LHCN-M2 (cell line): ENCODE data around the gene KIF12. TPM values are rescaled to one million over a fixed set of nuclear protein-coding genes. Genes with fewer than 3 reads are reported as not detected.

Experiments used
- DNase-seq: peaks from one replicate; pipeline ENCODE4 v3.0.0-alpha.2; 2012; ENCODE audit warnings: low read depth
- total RNA-seq: library from RNA; depleted of rRNA; stranded (reverse); fragments of >200 nt; gene quantifications from 2 replicates; pipeline ENCODE4 v1.2.3, GENCODE V29; 2014

Gene KIF12
- total RNA-seq, 1 experiment from 2014 or later: not detected

DNA sequence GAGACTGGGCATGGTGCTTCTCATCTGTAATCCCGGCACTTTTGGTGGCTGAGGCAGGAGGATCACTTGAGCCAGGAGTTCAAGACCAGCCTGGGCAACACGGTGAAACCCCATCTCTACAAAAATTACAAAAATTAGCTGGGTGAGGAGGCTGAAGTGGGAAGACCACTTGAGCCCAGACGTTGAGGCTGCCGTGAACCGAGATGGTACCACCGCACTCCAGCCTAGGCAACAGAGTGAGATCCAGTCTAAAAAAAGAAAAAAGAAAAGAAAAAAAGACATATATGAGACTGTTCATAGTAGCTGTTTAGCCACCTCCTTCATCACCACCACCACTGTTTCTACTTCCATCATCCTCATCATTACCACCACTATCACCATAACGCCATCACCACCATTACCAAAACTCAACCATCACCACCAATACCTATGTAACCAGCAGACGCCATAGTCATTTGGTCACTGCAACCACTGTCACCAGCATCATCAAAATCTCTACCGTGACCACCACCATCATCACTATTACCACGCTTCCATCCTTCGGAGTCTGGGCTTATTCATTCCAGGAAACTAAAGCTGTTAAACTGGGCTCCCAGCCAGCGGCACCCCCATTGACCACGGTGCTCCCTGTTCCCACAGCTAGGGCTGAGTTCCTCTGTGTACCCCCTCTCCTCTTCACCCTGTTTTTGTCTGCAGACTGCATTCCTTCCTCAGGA is 8.4 kb upstream of the KIF12 start:
- DNase-seq: no peak

DNA sequence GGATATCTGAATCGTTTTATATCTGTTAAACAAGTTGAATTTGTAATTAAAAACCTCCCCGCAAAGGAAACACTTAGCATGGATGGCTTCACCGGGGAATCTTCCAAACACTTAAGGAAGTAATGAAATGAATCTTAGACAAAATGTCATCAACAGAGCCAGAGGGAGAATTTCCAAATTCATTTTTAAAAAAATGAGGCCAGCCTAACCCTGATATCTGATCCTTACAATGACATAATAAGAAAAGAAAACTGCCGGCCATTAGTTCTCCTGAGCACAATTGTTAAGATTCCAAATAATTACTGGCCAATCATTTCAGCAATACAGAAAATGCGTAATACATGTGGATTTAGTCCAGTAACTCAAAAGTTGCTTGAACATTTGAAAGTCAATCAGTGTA is 6.1 kb upstream of the KIF12 start:
- no peak for DNase-seq

DNA sequence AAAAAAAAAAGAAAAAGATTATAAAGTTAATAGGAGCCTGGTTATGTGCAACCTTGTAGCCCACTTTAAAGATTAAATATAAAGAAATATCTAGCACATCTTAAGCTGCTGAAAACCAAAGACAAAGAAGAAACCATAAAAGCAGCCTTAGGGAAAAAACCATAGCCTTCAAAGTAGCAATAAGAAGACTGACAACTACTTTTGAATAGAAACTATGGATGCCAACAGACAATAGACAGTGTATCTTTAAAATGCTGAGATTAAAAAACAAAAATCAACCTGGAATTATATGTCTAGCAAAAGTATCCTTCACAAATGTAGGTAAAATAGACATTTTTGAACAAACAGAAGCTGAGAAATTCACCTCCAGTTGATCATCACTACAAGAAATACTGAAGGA is 3.4 kb upstream of the KIF12 start:
- DNase-seq: no peak

DNA sequence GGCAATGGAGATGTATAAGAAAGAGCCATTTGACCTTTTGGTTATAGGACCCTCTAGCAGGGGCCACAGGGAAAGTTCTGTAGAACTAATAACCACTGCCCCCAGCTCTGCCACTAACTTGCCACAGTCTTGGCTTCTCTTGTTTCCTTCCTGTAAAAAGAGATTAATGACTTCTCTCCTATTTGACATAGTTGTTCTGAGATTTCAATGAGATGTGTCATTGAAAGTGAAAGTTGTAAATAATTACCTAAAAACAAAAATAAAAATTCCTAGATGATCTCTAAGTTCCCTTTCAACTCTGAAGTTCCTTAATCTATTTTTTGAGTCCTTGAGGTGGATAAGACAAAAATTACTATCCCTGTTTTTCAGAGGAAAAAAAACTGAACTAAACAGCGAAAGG is 1.4 kb upstream of the KIF12 start:
- DNase-seq: no peak

DNA sequence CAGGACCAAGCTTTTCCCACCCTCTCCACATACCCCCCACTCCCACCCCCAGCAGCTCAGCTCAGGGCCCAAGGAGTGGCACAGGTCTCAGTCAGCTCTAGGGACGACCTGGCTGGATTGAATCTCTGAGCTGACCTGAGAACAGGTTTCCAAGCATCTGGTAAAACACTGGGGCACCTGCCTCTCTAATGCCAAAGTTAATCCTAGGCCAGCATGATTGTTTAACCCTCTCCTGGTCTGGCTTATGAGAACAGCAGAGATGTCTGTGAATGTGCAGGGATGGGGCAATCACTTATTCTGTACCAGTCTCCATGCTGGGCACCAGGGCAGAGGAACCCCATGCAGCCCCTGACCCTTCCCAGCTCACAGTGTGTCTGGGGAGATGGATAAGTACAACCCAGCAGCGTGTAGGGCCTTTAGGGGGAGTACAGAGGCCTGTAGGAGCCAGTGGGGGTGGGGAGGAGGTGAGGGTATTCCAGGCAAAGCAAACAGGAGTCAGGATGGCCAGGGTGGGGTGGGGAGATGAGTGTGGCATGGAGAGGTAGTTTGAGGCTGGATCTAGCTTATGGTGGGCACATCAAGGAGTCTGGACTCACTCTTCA is 678 bp upstream of the KIF12 start:
- no peak for DNase-seq

DNA sequence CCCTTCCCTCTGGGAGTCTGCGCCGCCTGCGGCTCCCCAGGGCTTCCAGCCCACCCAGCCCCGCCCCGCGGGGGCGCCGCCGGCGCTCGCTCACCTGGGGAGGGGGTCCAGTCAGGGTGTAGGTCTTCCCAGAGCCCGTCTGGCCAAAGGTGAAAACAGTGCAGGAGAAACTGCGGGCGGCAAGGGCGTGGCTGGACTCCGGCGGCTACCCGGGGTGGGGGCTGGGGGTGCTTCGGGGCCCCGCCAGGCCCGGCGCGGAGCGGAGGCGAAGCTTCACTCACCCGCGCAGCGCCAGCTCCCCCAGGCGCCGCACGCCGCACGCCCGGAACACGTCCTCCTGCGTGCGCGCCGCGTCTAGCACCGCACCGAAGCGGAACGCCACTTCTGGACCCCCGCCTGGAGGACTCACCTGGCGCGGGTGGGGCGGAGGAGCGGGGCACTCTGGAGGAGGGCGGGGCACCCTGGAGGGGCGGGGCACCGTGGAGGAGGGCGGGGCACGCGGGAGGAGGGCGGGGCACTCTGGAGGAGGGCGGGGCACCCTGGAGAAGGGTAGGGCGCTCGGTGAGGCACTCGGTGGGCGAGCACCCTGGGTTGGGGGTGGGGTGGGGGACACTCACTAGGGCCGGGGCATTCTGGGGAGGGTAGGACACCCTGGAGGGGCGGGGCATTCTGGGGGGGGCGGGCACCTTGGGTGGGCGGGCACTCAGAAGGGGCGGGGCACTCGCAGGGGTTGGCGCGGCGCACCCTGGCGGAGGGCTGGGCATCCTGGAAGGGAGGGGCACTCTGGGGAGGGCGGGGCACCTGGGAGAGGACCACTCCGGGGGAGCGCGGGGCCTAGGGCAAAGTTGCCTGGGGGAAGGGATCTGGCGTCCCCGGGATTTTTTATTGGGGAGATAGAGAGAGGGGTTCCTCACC is 814 bp downstream of the KIF12 start:
- DNase-seq: no peak

DNA sequence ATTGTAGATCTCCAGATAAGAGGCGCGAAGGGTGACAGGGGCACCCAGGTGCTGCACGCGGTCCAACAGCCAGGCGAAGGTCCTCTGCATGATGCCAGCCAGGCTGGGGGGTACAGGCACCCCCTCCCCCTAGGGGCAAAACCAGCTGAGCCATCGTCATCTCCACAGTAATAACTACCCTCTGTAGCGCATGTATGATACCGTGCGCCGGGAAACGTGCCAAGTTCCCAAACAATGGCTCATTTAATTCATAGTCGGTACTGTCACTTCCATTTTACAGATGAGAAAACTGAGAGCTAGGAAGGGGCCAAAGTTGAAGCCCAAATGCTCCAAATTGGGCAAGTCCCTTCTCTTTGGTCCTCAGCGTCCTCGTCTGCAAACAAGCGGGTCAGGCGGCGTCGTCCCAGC is 1.5 kb downstream of the KIF12 start:
- no peak for DNase-seq

DNA sequence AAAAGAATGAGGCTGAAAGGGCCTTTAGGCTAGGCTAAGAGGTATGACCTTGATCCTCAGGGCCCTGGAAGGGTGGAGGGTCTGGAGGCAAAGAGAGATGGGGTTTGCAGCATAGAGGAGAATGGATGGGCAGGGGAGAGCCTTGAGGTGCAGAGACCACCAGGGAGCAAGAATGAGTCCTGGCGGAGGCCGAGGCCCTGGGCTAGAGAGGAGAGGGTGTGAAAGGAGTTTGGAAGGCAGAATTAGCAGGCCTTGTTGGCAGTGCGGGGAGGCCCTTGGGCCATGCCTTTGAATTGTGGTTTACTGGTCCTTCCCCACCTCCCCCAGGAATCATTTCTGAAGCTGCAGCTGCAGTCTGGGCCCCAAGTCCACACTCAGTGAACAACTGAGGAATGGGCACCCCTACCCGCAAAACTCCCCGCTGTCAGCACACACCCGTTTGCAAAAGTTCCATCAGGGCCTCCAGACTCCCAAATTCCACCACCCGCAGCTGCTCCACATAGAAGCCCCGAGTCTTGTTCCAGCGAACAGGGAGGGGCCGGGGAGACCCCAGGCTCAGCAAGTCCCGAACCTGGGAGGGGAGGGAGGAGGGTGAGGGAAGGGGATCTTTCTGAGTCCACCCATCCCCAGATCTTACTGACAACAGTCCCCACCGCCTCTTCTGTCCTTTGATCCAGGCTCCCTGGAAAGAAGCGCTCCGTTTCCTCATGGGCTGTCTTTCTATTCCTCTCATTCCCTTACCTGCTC is 2.1 kb downstream of the KIF12 start:
- no peak for DNase-seq

DNA sequence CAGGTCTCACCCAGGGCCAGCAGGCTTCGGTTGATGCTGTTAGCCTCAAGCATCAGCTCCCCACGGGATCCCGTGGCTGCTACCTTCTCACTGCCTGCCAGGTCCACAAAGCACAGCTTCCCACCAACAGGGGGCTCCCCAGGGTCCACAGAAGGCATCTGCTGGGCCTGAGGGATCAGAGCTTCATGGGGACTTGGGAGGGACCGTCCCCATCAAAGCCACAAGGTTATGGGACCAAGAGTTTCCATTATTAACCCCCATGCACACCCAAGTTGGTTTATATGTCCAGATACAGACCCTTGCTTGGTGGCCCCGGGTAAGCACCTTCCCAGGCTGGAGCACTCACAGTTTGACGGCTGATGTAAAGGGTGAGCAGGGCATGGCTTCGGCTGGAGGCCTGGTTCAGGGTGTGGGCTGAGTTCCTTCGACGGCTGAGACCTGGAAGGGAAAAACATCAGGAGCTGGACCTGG is 3.0 kb downstream of the KIF12 start:
- no peak for DNase-seq

DNA sequence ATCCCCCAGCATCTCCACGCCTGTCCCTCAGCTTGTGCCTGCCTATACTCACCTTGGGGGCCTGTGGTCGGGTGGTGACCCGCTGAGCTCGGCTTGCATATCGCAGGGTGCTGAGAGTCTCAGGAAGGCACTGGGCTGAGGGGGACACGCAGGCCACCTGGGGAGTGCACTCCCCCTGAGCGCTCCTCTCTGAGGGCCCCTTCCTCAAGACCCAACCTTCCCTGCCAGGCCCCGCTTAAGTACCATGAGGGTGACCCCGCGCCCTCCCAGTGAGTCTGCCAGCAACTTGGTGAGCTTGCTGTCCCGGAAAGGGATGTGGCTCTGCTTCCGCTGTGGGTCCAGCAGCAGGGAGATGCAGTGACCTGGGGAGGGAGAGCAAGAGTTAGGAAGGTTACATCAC is 4.1 kb downstream of the KIF12 start:
- DNase-seq: no peak

DNA sequence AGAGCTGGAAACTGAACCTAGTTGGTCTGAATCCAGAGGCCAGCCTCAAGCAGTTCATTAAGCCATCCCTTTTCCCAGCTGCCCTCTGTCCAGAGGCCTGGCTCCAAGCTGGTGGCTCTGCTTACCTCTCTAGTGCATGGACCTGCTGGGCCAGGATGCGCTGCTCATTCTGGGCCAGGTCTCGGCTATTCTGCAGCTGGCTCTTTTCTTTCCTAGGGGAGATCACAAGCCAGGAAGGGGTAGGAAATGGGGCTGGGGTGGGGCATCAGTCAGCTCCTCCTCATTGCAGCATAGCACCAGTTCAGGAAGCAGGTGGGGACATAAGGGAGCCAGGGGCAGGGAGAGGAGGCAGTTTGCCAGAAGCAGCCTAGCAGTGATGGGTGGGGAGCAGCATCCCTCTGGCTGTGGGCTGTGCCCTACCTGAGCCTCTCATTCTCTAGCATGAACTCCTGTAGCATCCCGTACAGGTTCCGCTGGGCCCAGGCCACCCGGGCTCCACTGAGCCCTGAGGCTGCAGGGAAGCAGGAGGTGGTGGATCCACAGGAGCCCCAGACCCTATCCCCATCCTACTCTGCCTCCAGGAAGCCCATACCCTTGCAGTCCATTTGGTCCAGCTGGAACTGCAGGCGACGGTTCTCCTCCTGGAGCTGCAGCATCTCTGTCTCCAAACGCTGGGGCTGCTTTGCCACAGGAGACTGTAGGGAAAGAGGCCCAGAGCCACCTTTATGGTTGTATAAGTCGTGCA is 5.2 kb downstream of the KIF12 start:
- DNase-seq: no peak

DNA sequence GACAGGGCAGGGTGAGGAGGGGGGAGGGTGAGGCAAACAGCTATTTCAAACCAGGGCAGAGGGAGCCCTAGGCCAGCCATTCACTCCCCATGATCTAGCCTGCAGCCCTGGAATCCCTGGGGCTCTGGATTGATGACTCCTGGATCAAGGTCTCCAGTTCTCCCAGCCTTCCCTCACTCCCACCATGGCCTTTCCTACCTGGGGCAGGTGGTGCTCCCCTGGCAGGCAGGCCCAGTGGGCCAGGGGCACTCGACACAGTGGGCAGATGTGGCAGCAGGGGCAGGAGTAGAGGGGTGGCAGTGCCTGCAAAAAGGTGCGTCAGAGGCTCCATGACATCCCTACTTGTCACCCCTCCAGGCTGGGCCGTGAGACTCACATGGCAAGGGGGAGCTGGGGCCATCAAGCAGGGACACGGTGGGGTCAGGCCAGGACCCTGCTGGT is 6.0 kb downstream of the KIF12 start:
- no peak for DNase-seq

DNA sequence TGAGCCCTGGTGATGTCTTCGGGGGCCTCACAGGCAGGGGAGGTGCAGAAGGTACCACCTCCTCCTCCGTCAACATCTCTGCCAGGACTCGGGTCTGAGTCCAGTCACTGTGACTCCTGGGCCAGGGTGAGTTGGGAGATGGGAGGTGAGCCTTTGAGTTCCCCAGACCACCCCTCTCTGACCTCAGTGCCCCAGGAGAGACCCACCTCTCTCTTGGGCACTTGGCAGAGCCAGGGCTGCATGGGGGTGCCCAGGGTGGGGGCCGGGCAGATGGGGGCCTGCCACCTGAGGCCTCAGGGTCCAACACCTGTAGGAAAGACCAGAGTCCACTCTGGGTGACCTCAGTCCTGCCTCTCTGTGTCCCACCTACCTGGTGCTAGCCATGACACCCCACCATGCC is 6.8 kb downstream of the KIF12 start:
- DNase-seq: no peak

DNA sequence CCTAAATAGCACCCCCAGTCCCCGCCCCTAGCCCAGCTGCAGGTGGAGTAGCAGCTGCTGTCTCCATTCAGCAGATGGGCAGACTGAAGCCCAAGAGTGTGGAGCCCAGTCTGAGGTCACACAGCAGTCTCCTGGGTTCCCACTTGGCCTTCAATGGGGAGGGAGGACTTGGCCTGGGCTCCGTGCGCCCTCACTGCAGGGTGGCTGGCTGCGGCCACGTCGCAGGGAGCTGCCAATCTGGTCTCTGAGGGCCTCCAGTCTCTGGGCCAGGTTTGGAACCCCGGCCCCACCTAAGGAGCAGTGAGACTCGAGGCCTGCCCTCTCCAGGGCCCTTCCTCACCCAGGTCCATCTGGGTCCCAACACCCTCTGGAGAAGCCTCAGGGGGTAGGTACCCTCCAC is 7.4 kb downstream of the KIF12 start:
- DNase-seq: no peak

DNA sequence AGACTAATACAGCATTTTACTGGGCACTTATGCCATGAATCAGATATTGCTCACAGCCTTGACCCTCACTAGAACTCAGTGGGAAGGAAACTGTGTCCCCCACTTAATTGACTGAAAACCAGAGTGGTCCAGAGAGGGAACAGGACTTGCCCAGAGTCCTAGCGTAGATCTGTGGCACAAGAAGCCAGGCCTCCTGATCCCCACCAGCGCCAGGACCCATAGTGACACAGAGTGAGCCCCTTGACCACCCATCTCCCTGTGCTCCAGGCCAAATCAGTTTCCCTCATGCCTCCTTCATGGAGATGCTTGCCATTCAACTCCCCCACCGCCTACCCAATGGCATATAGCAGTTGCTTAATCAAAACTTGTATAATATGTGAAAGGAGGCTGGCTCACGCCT is 8.3 kb downstream of the KIF12 start:
- no peak for DNase-seq

DNA sequence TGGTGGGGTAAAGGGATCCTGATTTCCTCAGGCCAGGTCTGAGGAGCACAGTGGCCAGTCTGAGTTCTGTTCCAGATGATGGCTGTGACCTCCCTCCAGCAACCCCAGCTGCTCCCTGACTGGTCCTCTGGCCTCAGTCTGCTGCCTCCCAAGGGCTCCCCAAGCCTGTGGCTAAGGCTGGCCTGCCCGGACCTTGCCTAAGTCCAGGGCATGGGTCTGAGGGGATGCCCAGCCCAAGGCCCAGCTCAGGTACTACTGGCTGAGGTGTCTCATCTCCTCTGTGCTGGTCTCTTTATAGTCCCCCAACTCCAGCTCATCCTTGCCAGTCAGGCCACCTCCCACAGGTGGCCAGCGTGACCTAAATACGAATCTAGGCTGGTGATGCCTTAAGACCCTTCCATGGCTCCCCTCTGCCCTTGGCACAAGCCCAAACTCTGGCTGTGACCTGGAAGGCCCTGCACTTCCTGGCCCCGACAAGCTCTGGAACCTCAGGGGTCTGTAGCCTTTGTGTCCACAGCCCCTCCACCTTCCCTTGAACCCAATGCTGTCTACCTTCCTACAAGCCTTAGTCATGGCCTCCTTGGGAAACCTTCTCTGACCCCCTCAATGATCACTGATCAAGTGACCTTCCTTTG is 9.8 kb downstream of the KIF12 start:
- DNase-seq: no peak

DNA sequence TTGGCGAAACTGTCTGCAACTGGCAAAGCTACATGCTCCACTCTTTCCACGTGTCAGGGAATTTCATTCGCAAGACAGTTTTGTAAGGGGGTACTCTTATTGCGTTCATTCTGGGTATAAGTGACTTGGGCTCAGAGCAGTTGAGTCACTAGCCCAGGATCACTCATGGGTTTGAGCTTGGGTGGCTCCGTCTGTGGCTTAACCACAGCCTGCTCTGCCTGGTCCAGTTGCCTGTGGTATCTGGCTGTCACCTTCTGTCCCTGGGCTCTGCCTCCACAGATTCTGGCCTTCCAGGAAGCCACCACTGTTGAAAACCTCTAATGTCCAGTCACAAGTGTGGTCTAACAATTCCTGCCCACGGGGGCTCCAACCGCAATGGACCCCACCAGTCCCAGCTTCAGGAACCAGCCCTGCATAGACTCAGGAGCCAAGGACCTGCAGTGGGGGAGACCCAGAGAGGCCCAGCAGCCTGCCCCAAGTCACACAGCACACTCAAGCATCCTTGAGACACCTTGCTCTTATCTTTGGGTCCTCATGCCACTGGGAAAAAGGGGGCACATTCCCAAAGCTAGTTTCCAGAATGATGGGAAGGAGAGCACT is 10.4 kb downstream of the KIF12 start:
- DNase-seq: no peak

DNA sequence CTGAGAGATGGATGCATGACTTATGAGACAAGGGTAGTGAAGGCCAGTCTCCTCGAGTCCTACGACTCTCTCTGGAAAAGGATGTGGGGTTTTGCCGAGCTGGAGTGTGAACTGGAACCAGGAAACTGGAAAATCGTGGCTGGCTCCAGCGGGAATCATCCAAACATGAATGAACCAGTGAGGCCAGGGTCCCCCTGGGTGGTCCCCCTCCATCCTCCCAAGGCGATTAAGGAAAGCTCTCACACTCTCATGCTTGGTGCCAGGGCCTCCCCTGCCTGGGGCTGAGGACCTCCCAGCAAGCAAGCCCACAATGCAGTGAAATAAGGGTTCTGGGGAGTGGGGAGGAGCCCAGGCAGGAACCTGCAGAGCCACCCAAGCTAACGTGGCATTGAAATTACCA is 11.4 kb downstream of the KIF12 start:
- no peak for DNase-seq

DNA sequence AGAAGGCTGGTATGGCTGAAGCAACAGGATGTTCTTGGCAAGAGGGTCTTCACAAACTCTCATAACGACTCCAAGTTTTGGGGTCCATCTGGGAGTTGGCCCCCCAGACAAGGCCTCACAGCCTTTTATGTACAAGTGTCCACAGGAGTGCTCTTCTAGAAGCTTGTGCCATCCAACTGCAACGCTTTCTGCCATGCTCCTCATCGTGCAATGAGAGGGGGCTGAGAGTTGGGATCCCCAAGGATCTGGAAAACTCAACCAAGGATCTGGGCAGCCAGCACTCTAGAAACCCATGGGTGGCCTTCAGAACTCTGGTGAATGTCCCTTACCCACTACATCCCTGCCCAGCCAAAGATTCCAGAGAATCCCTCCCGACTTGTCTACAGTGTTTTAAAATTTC is 12.5 kb downstream of the KIF12 start:
- DNase-seq: no peak

DNA sequence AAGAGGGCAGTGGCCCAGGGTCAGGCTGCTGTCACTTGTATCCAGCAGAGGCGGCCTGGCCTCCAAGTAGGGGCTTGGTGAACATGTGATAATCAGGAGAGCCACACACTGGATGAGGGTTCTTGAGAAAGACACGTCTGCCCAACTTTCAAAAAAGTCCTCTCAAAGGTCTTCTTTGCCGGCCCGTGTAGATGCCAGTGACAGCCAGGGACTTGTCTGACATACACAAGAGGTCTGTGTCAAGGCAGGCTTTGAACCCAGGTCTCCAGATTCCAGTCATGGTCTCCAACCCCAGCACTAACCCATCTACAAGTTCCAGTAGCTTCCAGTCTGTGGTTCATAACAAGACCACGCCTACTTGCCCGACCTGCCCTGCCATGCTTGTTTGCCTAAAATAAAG is 13.1 kb downstream of the KIF12 start:
- DNase-seq: no peak
